ENCODE measurements around the gene ESPN. TPM values are rescaled to one million over a fixed set of nuclear protein-coding genes. Genes with fewer than 3 reads are reported as not detected.
A peak's percentile ranks its signal among the peaks of the same experiment; 100 is the strongest.

The ESPN gene
- total RNA-seq, 1 experiment from 2014 or later: 2.2 TPM

DNA sequence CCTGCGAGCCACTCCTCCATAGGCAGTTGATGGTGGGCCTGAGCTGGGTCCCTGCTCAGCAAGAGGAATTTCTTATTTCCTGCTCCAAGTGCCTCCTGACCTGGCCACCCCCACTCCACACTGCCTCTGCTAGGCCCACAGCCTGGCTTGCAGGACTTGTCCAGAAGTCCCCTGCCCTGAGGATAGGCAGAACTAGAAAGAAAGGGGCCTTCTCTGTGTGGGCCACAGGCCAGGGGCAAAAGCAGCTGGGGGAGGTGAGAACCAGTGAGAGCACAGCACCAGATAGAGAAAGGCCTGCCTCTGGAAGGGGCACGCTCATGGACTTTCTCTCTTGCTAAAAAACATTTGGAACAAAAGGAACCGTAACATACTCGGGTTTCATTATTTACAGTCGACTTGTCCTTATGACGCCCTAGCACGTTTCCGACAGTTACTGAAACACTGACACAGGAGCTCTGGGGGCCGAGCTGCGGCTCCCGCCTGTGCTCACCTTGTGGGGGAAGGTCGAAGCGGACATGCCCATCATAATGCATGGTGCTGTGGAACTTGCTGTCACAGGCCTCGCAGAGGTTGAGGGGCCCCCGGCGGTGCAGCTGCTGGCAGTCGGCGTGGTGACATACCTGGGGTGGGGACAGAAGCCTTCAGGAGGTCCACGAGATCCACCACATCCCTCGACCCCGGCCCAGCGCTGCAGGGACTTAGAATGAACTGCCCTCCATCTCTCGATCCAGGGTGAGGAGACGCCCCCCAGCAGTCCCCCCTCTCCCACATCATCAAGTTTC, 52.7 kb downstream of the ESPN start:
- DNase-seq: no peak
- H3K9me3 Mint-ChIP-seq (ENCODE audit: low read depth, unreplicated experiment): no peaks in the 10 kb centered on the region
- TF ChIP-seq, protein P1, sequence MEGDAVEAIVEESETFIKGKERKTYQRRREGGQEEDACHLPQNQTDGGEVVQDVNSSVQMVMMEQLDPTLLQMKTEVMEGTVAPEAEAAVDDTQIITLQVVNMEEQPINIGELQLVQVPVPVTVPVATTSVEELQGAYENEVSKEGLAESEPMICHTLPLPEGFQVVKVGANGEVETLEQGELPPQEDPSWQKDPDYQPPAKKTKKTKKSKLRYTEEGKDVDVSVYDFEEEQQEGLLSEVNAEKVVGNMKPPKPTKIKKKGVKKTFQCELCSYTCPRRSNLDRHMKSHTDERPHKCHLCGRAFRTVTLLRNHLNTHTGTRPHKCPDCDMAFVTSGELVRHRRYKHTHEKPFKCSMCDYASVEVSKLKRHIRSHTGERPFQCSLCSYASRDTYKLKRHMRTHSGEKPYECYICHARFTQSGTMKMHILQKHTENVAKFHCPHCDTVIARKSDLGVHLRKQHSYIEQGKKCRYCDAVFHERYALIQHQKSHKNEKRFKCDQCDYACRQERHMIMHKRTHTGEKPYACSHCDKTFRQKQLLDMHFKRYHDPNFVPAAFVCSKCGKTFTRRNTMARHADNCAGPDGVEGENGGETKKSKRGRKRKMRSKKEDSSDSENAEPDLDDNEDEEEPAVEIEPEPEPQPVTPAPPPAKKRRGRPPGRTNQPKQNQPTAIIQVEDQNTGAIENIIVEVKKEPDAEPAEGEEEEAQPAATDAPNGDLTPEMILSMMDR (IDR thresholded peaks at IDR 0.05; ENCODE audit: unreplicated experiment): no peak
- H3K27ac Mint-ChIP-seq (ENCODE audit: unreplicated experiment): no peak overlapping the region
- H3K4me1 Mint-ChIP-seq (ENCODE audit: low read depth, unreplicated experiment): peaks cover 10% of the 10 kb centered on the region
- BruUV-seq (replicated peaks): no TSS peak
- peaks cover 9% of the 10 kb centered on the region for H3K27me3 Mint-ChIP-seq (ENCODE audit: unreplicated experiment)
- intact Hi-C loops (cut with micrococcal nuclease; ENCODE audit: unreplicated experiment): no loop called here
- CTCF ChIA-PET: interaction anchor here (0.7 to 1.2 kb wide), 2 partner anchors 9 to 13 kb away, joined by 3 to 6 read pairs; no protein-coding TSS in a partner anchor
- H3K36me3 Mint-ChIP-seq (ENCODE audit: insufficient read depth, unreplicated experiment): peaks cover 14% of the 10 kb centered on the region
- H3K4me3 Mint-ChIP-seq (ENCODE audit: low read depth, unreplicated experiment): no peak overlapping the region

DNA sequence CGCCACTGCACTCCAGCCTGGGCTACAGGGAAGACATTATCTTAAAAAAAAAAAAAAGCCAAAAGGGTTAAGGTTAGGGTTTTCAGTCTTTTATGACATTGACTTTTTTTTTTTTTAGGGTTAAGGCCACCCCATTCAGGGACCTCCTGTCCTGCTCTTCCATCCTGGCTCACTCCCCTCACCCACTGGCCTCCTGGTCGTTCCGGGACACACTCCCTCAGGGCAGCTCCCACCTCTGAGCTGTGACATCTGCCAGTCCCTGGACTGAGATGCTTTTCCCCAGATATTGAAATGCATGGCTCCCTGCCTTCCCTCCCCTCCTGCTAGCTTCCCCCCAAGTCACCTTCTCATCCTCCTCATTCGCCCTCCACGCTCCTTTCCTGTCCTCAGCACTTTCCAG, 57.2 kb downstream of the ESPN start:
- Mint-ChIP-seq H3K4me1 (ENCODE audit: low read depth, unreplicated experiment) (no peaks in the 10 kb centered on the region), H3K27ac (ENCODE audit: unreplicated experiment) (no peak overlapping the region), H3K27me3 (ENCODE audit: unreplicated experiment) (peaks cover 42% of the 10 kb centered on the region), H3K9me3 (ENCODE audit: low read depth, unreplicated experiment) (no peaks in the 10 kb centered on the region), H3K36me3 (ENCODE audit: insufficient read depth, unreplicated experiment) (peaks cover 9% of the 10 kb centered on the region), H3K4me3 (ENCODE audit: low read depth, unreplicated experiment) (no peak overlapping the region)
- intact Hi-C loops (cut with micrococcal nuclease; ENCODE audit: unreplicated experiment): no loop called here
- CTCF ChIA-PET: no interaction called here
- BruUV-seq (replicated peaks): no TSS peak
- DNase-seq: no peak
- TF ChIP-seq, protein P1 (IDR thresholded peaks at IDR 0.05; ENCODE audit: unreplicated experiment): no peak

DNA sequence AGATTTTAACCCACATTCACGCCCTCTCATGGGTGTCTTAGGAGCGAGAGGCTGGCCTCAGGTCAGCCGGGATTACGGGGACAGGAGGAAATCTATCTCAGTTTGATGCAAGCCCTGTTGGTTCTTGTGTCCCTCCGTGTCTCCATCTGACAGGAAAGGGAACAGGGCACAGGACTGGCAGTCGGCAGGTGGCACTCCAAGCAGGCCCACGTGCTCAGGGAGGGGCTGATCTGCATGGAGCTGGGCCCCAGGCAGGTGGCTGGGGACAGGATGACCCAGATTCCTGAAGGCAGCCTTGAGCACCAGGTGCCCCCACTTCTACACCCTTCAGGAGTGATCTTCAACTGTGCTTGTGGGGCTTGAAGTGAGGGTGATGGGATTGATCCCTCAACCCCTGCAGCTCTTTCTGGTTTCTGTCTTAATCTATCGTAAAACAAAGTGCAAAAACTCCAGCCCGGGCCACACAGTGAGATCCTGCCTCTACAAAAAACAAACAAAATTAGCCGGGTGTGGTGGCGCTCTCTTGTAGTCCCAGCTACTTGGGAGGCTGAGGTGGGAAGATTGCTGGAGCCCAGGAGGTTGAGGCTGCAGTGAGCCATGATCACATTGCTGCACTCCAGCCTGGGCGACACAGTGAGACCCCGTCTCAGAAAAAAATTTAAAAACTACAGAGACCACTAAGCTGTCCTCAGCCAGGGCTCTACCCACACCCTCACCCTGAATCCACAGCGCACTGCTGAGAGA, 58.6 kb downstream of the ESPN start:
- Mint-ChIP-seq H3K27me3 (ENCODE audit: unreplicated experiment) (peaks cover 56% of the 10 kb centered on the region), H3K9me3 (ENCODE audit: low read depth, unreplicated experiment) (no peaks in the 10 kb centered on the region), H3K27ac (ENCODE audit: unreplicated experiment) (no peak overlapping the region), H3K36me3 (ENCODE audit: insufficient read depth, unreplicated experiment) (peaks cover 9% of the 10 kb centered on the region), H3K4me3 (ENCODE audit: low read depth, unreplicated experiment) (no peak overlapping the region), H3K4me1 (ENCODE audit: low read depth, unreplicated experiment) (no peaks in the 10 kb centered on the region)
- no TSS peak for BruUV-seq (replicated peaks)
- intact Hi-C loops (cut with micrococcal nuclease; ENCODE audit: unreplicated experiment): no loop called here
- peak; percentile 60 for DNase-seq
- CTCF ChIA-PET: interaction anchor here (1.0 to 1.1 kb wide), 2 partner anchors 9 to 11 kb away, joined by 3 to 4 read pairs; no protein-coding TSS in a partner anchor
- TF ChIP-seq, protein P1 (IDR thresholded peaks at IDR 0.05; ENCODE audit: unreplicated experiment): no peak

DNA sequence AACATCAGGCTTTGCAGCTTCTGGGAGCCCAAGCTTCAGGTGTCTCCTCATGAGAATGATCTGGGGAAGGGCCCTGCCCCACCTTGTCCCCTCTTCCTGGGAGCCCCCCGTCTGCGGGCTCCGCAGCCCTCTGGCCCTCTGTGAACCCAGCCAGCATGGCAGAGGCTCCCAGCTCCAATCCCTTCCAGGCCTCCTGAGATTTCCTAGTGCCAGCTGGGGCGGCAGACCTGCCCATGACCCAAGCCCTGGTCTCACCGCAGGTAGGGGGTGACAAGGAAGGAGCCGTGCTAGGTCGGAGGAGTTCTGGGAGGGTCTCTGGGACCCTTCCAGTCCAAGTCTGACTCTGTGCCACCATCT, 59.2 kb downstream of the ESPN start:
- Mint-ChIP-seq H3K36me3 (ENCODE audit: insufficient read depth, unreplicated experiment) (peaks cover 9% of the 10 kb centered on the region), H3K9me3 (ENCODE audit: low read depth, unreplicated experiment) (no peaks in the 10 kb centered on the region), H3K4me1 (ENCODE audit: low read depth, unreplicated experiment) (no peaks in the 10 kb centered on the region), H3K27me3 (ENCODE audit: unreplicated experiment) (peaks cover 59% of the 10 kb centered on the region), H3K27ac (ENCODE audit: unreplicated experiment) (no peak overlapping the region), H3K4me3 (ENCODE audit: low read depth, unreplicated experiment) (no peak overlapping the region)
- intact Hi-C loops (cut with micrococcal nuclease; ENCODE audit: unreplicated experiment): no loop called here
- CTCF ChIA-PET: interaction anchor here (1.1 kb wide), 1 partner anchor 9 kb away, joined by 3 read pairs; no protein-coding TSS in a partner anchor
- TF ChIP-seq, protein P1 (IDR thresholded peaks at IDR 0.05; ENCODE audit: unreplicated experiment): no peak
- DNase-seq: no peak
- no TSS peak for BruUV-seq (replicated peaks)

Measured in Calu3 (cell line).